Ovary (tissue), 9 donors: ENCODE data around the gene CACNG1. TPM values are rescaled to one million over a fixed set of nuclear protein-coding genes. Genes with fewer than 3 reads are reported as not detected.

ENCODE experiments used
- DNase-seq, 5 donors: peaks; one replicate each; pipeline ENCODE4 v3.0.0-alpha.2; 2019 to 2020
- H3K27ac ChIP-seq, 2 donors: fragments of 200-600 bp; one replicate each; pipeline versions ENCODE4 v1.5.1 to v1.8.0; 2019 to 2022
- H3K27me3 ChIP-seq: fragments of 200-600 bp; one replicate; pipeline ENCODE4 v1.8.0; 2022
- H3K36me3 ChIP-seq: fragments of 200-600 bp; sonication (generic); one replicate; pipeline ENCODE4 v1.5.1; 2019
- H3K4me1 ChIP-seq: one replicate; pipeline ENCODE4 v1.8.1; 2013; ENCODE audit warnings: mild to moderate bottlenecking, moderate library complexity; ENCODE audit not compliant: insufficient read depth
- H3K4me3 ChIP-seq: fragments of 200-600 bp; sonication (generic); one replicate; pipeline ENCODE4 v1.5.1; 2017
- H3K9me3 ChIP-seq, 2 donors: fragments of 200-600 bp in 1 of 2; sonication (generic) in 1 of 2; one replicate each; pipeline versions ENCODE4 v1.5.1 to v1.8.1; 2013 to 2019; ENCODE audit warnings: mild to moderate bottlenecking in 1 of 2, moderate library complexity in 1 of 2
- EP300 ChIP-seq: sonication (generic); formaldehyde crosslinking; IDR thresholded peaks from one replicate; pipeline ENCODE4 v1.6.1; 2017; ENCODE audit warnings: antibody characterized with exemption
- POLR2A ChIP-seq: fragments of 450-650 bp; IDR thresholded peaks from one replicate; pipeline ENCODE4 v1.6.1; 2017; ENCODE audit warnings: antibody characterized with exemption, mild to moderate bottlenecking, moderate library complexity
- WGBS, 3 donors: extraction: QIAGEN DNeasy Blood & Tissue Kit in 1 of 3; methylation state at CpG; one replicate each; pipeline versions ENCODE4 v1.1.5 to v1.1.7; 2013 to 2017; 5-methylcytosine and 5-hydroxymethylcytosine counted together
- intact Hi-C, 4 donors: fragments of 100-400 bp; cut with DNase I; formaldehyde crosslinking; loops; one replicate each; pipeline versions ENCODE4 v1.11.0 to v1.15.1; 2022 to 2023
- polyA plus RNA-seq, 2 donors: library from polyadenylated mRNA; stranded (reverse); fragments of 200-250 nt in 1 of 2; fragments of 350-450 nt in 1 of 2; fragmentation: Illumina TruSeq in 1 of 2; extraction: RNeasy Lipid Tissue Mini Kit (QIAGEN cat#74804) in 1 of 2; gene quantifications; one replicate each; pipeline ENCODE4 v1.2.3, GENCODE V29; 2013 to 2014
- total RNA-seq, 7 donors: library from RNA; depleted of rRNA in 2 of 7; stranded (reverse); fragments of >200 nt in 2 of 7; fragmentation: NEBNext Ultra II Directional in 3 of 7; extraction: Animal tissue kit (Norgen Biotek cat#: 25700) in 3 of 7; gene quantifications; one replicate each; pipeline versions ENCODE4 v1.1.0 to v1.2.4, GENCODE V29; 2016 to 2023
- TF ChIP-seq, protein P1 (sequence below), 3 donors: fragments of 450-650 bp in 2 of 3; fragments of 200-600 bp in 1 of 3; IDR thresholded peaks; one replicate each; pipeline versions ENCODE4 v1.5.1 to v1.8.0; 2016 to 2022; ENCODE audit warnings: antibody characterized with exemption in 3 of 3, mild to moderate bottlenecking in 1 of 3
- donor health status: DM: no; HTN: no; CAD: no; lungs with moderate emphysema.
- donor health status: DM: no; HTN: no; CAD: no.
- donor health status: Bipolar disorder and iron deficiency.
- donor health status: DM: yes; HTN: yes; CAD: no.
- donor health status: DM: no; HTN: no; CAD: no.
- donor health status: DM: yes; HTN: yes; CAD: no.

Gene CACNG1
- total and polyA plus RNA-seq, 9 donors, result 0.46 TPM; not detected in 8

DNA sequence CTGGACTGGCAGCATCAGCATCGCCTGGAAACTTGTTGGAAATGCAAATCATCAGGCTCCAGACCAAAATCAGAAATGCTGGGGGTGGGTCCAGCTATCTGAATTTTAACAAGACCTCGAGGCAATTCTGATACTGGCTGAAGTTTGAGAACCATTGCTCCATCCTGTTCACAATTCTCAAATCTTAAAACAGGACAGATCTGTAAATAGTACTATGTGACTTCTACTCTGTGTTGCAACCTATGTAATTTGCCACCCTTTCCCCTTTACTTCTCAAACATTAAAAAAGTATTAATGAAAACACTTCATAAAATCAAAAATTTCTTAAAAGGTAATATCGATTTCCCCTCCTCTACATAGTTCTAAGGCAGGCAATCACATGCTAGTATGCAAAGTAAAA lies 28.5 kb downstream of the CACNG1 start:
- H3K36me3 ChIP-seq, result no peaks in the 10 kb centered on the region
- intact Hi-C loops, result no loop called here
- no peaks in the 10 kb centered on the region for H3K9me3 ChIP-seq
- no peak overlapping the region for H3K27ac ChIP-seq
- H3K4me1 ChIP-seq, result no peaks in the 10 kb centered on the region
- H3K27me3 ChIP-seq, result no peaks in the 10 kb centered on the region
- DNase-seq, result no peak
- no peak overlapping the region for H3K4me3 ChIP-seq
- WGBS, 3 donors, result 90 to 95% (median 91%) methylated on average over 3 of the region's 3 CpGs
- TF ChIP-seq, protein P1, sequence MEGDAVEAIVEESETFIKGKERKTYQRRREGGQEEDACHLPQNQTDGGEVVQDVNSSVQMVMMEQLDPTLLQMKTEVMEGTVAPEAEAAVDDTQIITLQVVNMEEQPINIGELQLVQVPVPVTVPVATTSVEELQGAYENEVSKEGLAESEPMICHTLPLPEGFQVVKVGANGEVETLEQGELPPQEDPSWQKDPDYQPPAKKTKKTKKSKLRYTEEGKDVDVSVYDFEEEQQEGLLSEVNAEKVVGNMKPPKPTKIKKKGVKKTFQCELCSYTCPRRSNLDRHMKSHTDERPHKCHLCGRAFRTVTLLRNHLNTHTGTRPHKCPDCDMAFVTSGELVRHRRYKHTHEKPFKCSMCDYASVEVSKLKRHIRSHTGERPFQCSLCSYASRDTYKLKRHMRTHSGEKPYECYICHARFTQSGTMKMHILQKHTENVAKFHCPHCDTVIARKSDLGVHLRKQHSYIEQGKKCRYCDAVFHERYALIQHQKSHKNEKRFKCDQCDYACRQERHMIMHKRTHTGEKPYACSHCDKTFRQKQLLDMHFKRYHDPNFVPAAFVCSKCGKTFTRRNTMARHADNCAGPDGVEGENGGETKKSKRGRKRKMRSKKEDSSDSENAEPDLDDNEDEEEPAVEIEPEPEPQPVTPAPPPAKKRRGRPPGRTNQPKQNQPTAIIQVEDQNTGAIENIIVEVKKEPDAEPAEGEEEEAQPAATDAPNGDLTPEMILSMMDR (IDR thresholded peaks at IDR 0.05), result no peak
- TF ChIP-seq EP300, result no peak
- no peak for TF ChIP-seq POLR2A

DNA sequence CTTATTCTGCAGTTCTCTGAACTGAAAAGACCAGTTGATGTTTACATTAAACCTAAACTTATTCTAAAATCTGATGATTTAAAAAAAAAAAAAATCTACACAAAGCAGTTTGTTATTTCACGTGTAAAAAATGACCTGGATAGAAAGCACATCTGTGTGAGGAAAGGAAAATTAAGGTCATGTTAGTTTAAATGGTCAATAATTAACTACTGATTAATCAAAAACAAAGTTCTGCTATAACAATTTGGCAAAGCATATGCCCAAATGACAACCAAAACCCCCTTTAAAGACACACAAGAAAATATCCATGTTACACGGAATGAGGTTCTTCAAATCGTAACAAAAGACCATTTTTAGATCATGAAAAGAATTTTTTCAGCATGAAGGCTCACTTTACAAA lies 30.4 kb downstream of the CACNG1 start:
- DNase-seq, result no peak
- Histone ChIP-seq H3K27me3 (no peaks in the 10 kb centered on the region), H3K27ac (no peak overlapping the region), H3K9me3 (no peaks in the 10 kb centered on the region), H3K36me3 (no peaks in the 10 kb centered on the region), H3K4me1 (peaks cover 5% of the 10 kb centered on the region), H3K4me3 (no peak overlapping the region)
- 90 to 91% (median 91%) methylated on average over 3 of the region's 3 CpGs for WGBS, 3 donors
- TF ChIP-seq, protein P1 (IDR thresholded peaks at IDR 0.05), result no peak
- TF ChIP-seq POLR2A (no peak), EP300 (no peak)
- intact Hi-C loops, result no loop called here

DNA sequence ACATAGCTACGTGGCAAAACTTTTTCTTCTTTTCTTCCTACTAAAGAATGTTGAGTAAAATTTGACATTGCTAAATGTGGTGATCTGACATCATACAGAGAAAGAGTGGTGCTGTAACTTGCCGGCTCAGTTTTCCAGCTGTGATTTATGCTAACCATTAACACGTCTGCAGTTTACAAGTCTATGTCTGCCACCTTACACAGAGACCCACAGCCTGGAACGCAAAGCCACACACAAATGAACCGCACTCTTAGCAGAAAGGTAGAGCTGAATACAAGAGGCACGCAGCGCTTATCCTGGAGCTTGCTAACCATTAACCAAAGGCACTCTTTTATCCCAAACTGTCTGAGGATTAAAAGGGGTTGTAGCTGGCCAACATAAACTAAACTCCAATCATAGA lies 31.9 kb downstream of the CACNG1 start:
- H3K9me3 ChIP-seq, result no peaks in the 10 kb centered on the region
- H3K4me3 ChIP-seq, result no peak overlapping the region
- H3K27me3 ChIP-seq, result no peaks in the 10 kb centered on the region
- no peaks in the 10 kb centered on the region for H3K36me3 ChIP-seq
- 86 to 92% (median 90%) methylated on average over 7 of the region's 7 CpGs for WGBS, 3 donors
- TF ChIP-seq EP300 (no peak), POLR2A (no peak)
- DNase-seq, result no peak
- H3K4me1 ChIP-seq, result peaks cover 5% of the 10 kb centered on the region
- intact Hi-C loops, result no loop called here
- no peak overlapping the region for H3K27ac ChIP-seq

DNA sequence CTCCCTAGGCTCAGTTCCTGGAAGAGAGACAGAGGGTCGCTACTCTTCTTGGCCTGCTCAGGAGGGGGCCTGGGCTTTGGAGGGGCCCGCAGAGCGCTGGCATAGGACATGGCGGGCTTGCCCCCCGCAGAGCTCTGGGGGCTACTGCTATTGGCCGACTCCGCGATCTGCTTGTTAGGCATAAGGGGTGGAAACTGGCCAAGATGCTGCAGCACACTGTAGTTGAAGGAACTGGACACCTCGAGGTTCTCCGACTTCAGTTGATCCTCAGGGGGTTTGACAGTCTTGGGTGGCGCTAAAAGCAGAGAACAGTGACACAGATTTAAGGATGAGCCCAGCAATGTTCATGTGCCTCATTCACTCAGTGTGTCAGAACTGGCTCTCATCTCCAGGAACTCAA lies 33.9 kb downstream of the CACNG1 start:
- no peaks in the 10 kb centered on the region for H3K9me3 ChIP-seq
- no peaks in the 10 kb centered on the region for H3K27me3 ChIP-seq
- intact Hi-C loops, result no loop called here
- 93 to 96% (median 95%) methylated on average over 11 of the region's 11 CpGs for WGBS, 3 donors
- DNase-seq, result no peak
- peaks cover 5% of the 10 kb centered on the region for H3K4me1 ChIP-seq
- TF ChIP-seq POLR2A, result no peak
- no peak for TF ChIP-seq EP300
- TF ChIP-seq, protein P1 (IDR thresholded peaks at IDR 0.05), result no peak
- no peaks in the 10 kb centered on the region for H3K36me3 ChIP-seq
- no peak overlapping the region for H3K4me3 ChIP-seq
- H3K27ac ChIP-seq, result no peak overlapping the region

DNA sequence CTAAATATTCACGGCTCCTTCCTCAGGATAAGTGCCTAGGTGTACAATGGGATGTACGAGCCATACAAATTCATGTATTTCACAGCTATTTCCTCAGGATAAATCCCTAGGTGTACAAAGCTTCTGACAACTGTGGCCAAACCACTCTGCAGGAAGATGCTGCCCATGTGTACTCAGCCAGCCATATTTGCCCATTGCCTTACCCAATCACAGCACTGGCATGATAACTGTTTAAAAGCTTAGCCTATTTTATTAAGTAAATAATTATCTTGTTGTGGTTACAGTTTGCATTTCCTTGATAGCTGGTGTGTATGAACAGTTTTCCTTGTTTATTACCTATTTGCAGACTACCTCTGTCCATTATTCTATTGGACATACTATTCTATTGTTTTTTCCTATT lies 35.1 kb downstream of the CACNG1 start:
- no peaks in the 10 kb centered on the region for H3K9me3 ChIP-seq
- H3K4me1 ChIP-seq, result peaks cover 5% of the 10 kb centered on the region
- DNase-seq, result no peak
- no peaks in the 10 kb centered on the region for H3K27me3 ChIP-seq
- no peak for TF ChIP-seq POLR2A
- intact Hi-C loops, result no loop called here
- no peaks in the 10 kb centered on the region for H3K36me3 ChIP-seq
- 47 to 54% (median 53%) methylated on average over 2 of the region's 2 CpGs for WGBS, 3 donors
- no peak overlapping the region for H3K27ac ChIP-seq
- no peak overlapping the region for H3K4me3 ChIP-seq

DNA sequence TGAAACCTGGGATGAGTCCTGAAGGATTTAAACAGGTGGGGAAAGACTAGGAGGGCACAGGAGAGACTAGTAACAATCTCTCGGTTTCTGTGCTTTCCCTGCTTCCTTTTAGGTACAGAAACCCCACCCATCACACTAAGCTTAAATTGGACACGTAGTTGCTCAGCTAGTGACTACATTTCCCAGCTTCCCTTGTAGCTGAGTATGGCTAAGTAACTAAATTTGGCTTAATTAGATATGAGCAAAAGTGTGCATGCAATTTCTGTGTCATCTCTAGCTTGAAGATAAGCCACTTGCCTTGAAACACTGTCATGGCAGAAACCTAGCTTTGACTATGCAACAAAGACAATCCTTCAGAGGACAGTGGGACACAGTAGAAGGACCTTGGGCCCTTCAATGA lies 36.5 kb downstream of the CACNG1 start:
- peaks cover 5% of the 10 kb centered on the region for H3K4me1 ChIP-seq
- no peaks in the 10 kb centered on the region for H3K27me3 ChIP-seq
- no peak overlapping the region for H3K27ac ChIP-seq
- no peaks in the 10 kb centered on the region for H3K9me3 ChIP-seq
- H3K36me3 ChIP-seq, result no peaks in the 10 kb centered on the region
- no peak overlapping the region for H3K4me3 ChIP-seq
- intact Hi-C loops, result no loop called here
- TF ChIP-seq, protein P1 (IDR thresholded peaks at IDR 0.05), result no peak
- TF ChIP-seq POLR2A (no peak), EP300 (no peak)
- DNase-seq, result no peak
- WGBS, 3 donors, result 89 to 97% (median 94%) methylated on average over 2 of the region's 2 CpGs
